Fibroblast of skin of right quadriceps (primary cell): Measurements from ENCODE around the gene HMCN2.
A peak's percentile ranks its signal among the peaks of the same experiment; 100 is the strongest.
"Not testable (repeated sequence)": the region's sequence is repeated elsewhere in the genome, so short reads cannot be mapped to it uniquely, and the experiment has no call there.

ENCODE experiments used
- DNase-seq: peaks from one replicate; pipeline ENCODE4 v3.0.0-alpha.2; 2013

Gene HMCN2

DNA sequence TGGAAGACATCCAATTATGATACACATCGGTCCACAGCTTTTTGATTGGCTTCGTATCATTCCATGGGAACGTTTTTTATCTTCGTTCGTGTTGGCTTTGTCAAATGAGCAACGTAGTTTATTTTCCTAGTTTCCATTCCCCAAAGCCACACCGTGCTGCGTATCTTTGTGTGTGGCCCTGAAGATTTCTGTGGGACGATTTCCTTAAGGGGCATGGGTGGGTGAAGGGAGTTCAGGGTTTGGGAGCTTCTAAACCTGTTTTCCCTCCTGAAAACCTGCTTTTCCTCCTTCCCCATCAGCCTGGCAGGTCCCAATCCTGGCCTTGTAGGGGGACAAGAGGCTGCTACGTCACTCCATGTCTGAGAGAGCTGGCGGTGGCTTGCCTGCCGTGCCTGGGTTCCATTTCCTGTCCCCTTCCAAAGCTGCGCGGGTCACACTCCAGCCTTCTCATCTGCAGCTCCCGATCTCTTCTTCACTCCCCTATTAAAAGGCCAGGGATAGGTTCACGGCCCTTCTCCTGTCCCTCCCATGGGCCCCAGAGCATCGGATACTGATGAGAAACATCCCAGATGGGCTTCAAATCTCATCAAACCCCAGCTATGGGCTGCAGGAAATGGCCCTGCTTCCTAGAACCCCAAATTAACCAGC, 155.7 kb downstream of the HMCN2 start:
- DNase-seq: no peak

DNA sequence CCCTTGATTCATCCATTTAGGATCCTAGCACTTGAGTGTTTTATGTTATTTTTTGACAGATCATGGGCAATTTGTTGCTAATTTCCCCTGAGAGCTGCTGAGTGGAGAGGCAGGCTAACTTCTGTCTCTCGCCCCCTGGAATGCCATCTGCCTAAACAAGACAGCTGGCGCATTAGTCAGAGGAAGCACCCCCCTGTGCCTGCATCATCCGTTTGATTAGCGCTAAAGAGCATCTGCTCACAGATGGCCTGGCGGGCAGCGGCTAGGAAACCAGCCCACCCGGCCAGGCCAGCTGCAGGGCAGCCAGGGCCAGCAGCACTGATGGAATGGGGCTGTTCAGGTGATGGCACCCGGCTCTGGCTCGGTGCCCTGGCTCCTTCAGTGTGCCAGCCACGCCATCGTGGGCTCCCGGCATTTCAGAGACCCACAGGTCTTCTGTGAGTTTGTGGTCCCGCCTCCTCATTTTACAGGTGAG, 156.3 kb downstream of the HMCN2 start:
- DNase-seq: peak; percentile 80

GRCh38 chr9:130422546-130422945, 157.0 kb downstream of the HMCN2 start:
- DNase-seq: no peak

- no peak for DNase-seq
Observed at GRCh38 chr9:130423272-130423671, 157.7 kb downstream of the HMCN2 start.

DNA sequence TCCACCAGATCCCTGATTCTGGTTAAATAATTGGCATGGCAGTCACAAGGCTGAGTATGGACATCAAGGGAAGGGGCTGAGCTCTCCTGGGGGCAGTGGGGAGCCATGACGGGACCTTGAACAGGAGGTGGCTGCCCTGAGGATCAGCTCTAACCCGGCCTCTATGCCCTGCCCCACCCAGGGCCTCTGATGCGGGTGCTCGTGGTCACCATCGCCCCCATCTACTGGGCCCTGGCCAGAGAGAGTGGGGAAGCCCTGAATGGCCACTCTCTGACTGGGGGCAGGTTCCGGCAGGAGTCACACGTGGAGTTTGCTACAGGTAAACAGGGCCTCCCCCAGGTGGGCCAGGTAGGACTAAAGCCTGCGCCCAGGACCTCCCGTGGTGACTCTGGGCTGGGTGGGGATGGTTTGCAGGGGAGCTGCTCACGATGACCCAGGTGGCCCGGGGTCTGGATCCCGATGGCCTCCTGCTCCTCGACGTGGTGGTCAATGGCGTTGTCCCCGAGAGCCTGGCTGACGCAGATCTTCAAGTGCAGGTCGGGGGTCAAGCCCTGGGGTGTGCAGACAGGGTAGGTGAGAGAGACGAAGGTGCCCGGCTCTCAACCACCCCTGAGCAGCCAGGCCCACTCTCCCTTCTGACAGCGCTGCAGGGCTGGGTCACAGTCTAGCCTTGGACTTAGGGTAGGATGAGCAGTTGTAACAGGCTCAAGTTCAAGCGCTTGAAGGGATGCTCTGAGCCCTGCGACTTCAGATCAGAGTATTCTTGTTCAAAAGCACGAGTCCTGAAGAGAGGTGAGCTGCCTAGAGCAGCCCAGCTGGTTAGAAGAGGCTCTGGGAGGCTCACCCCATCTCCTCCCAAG, 159.3 kb downstream of the HMCN2 start:
- no peak for DNase-seq

- DNase-seq: no peak
Observed at GRCh38 chr9:130425741-130426466, 160.3 kb downstream of the HMCN2 start.

DNA sequence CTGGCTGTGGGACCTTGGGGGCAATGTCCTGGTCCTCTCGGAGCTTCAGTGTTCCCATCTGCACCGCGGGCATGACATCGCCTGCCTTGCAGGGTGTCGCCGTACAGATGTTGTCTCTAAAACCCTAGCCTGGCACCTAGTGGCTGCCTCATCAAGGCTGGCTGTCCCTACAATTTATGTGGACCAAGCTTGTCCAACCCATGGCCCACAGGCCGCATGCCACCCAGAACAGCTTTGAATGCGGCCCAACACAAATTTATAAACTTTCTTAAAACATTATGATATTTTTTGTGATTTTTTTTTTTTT, 160.9 kb downstream of the HMCN2 start:
- DNase-seq: no peak

DNA sequence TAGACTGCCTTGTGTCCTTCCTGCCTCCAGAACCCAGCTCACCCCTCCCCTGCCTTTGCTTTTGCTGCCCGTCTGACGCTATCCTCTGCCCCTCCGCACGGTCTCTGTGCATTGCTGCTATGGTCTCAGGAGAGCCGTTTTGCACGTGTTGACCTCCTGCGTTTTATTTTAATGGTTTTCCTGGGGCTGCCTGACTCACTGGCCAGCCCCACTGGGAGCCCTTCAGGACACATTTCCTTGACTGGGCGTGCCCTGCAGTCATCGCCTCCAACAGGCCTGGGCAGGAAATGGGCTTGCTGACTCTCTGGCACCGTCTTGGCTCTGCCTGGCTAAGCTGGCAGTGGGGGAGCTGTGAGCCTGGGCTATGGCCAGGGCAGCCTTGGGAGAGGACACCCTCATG, 161.3 kb downstream of the HMCN2 start:
- DNase-seq: peak; percentile 70

DNA sequence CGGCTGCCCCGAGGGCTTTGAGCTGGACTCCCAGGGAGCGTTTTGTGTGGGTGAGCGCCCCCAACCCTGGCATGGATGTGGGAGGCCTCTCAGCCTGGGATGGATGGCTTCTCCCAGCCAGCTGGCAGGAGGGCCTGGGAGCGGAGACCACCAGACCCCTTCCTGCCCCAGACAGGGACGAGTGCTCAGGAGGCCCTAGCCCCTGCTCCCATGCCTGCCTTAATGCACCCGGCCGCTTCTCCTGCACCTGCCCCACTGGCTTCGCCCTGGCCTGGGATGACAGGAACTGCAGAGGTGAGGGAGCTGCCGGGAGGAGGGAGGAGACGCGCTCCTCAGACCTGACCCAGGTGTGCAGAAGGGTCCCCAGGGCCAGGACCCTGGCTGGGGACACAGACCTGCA, 161.8 kb downstream of the HMCN2 start:
- DNase-seq: no peak

DNA sequence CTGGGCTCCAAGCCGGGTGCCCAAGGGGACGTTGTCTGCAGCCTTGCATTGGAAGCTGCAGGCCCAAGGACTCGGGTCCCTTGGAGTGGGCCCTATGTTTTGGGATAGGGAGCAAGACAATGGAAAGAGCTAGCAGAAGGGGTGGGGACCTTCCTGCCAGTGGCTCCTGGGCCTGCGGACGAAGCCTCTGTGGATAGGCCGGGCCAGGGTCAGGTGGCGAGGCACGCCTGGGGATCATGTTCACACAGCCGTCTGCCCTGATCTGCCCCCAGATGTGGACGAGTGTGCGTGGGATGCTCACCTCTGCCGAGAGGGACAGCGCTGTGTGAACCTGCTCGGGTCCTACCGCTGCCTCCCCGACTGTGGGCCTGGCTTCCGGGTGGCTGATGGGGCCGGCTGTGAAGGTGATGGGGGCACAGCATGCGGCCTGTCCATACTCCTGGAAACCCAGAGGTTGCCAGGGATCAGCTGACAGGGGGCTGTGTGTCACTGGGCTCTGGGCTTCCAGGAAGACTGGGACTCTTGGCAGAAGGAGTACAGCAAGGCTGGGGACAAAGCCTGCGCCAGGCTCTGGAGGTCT, 162.6 kb downstream of the HMCN2 start:
- DNase-seq: no peak

GRCh38 chr9:130429381-130429780, 163.8 kb downstream of the HMCN2 start:
- no peak for DNase-seq

DNA sequence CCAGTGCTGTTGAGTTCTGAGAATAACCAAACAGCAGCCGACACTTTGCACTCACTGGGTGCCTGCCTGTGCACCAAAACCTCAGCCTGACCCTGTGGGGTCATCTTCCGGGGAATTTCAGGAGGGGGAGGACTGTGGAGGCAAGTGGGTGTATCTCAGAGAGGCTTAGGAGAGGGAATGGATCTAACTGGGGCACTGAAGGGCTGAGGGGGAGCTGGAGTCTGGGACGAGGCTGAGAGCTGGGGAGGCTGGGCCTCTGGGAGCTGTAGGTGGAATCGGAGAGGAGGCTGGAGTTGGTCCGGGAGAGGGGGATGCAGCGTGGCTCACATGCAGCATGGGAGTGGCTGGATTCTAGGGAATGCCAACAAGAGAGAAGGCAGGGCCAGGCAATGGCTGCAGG, 164.3 kb downstream of the HMCN2 start:
- no peak for DNase-seq

DNA sequence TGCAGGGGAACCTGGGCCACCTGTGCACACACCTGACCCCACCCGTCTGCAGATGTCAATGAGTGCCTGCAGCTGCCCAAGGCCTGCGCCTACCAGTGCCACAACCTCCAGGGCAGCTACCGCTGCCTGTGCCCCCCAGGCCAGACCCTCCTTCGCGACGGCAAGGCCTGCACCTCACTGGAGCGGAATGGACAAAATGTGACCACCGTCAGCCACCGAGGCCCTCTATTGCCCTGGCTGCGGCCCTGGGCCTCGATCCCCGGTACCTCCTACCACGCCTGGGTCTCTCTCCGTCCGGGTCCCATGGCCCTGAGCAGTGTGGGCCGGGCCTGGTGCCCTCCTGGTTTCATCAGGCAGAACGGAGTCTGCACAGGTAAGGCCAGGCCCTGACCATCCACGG, 164.7 kb downstream of the HMCN2 start:
- no peak for DNase-seq

GRCh38 chr9:130430734-130431535, 165.4 kb downstream of the HMCN2 start:
- no peak for DNase-seq

DNA sequence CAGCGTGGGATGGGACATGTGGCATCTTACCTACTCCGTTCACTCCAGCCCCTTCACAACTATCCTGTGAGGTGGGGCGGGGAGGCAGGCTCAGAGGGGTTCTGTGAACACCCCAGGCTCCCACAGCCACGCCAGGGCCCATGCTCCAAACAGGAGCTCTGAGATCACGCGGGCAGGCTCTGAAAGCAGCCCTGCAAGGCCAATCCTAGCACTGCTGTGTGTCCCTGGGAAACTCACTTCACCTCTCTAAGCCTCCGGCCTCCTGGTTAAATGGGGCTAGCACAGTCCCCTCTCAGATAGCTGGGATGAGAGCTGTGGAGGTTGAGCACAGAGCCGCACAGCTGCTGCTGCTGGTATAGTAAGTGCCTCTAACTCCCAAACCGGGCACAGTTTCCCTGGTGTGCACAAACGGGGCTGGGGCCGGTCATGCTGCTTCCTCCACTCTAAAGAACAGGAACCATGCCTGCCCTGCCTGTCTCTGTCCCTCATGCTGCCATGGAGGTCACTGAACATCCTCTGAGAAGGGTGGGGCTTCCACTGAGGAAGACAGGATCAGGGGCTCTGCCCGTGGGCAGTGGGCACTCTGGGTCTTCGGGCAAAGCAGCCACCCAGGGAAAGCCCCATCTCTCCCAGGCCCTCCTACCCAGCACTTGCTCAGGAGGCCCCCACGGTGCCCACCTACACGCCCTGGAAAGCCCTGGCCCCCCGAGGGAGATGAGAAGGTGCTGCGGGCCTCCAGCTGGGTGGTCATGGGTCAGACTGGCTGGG, 166.2 kb downstream of the HMCN2 start:
- DNase-seq: no peak

GRCh38 chr9:130432362-130432761, 166.8 kb downstream of the HMCN2 start:
- no peak for DNase-seq

GRCh38 chr9:130432796-130433167, 167.2 kb downstream of the HMCN2 start:
- DNase-seq: no peak

GRCh38 chr9:130433168-130433946, 167.8 kb downstream of the HMCN2 start:
- peak; percentile 50 for DNase-seq

- no peak for DNase-seq
Observed at GRCh38 chr9:130433947-130434262, 168.3 kb downstream of the HMCN2 start.

DNA sequence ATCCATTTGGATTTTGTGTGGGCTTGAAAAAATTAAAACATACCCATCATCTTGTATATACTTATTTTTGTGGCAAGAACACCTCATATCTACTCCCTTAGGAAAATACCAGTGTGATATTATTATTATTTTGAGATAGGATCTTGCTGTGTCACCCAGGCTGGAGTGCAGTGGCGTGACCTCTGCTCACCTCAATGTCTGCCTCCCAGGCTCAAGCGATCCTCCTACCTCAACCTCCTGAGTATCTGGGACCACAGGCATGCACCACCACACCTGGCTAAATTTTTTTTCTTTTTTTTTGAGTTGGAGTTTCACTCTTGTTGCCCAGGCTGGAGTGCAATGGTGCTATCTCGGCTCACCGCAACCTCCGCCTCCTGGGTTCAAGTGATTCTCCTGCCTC, 169.1 kb downstream of the HMCN2 start:
- DNase-seq: not testable (repeated sequence)
